HFF-Myc (cell line): ENCODE measurements around the gene SPTBN1.

Experiments
- DNase-seq: peaks from one replicate; pipeline ENCODE4 v3.0.0-alpha.2; 2011; ENCODE audit warnings: low read depth; ENCODE audit errors: extremely low read depth
- H3K4me3 ChIP-seq: replicated peaks from 2 replicates; pipeline ENCODE4 v1.5.1; 2011; ENCODE audit warnings: low read depth, mild to moderate bottlenecking, control low read depth, low read length
- TF ChIP-seq, protein P1 (sequence below): IDR thresholded peaks from 2 replicates; pipeline ENCODE4 v1.5.1; 2012; ENCODE audit warnings: mild to moderate bottlenecking, low read depth, low read length, control low read depth; ENCODE audit errors: missing control alignments

Gene SPTBN1

DNA sequence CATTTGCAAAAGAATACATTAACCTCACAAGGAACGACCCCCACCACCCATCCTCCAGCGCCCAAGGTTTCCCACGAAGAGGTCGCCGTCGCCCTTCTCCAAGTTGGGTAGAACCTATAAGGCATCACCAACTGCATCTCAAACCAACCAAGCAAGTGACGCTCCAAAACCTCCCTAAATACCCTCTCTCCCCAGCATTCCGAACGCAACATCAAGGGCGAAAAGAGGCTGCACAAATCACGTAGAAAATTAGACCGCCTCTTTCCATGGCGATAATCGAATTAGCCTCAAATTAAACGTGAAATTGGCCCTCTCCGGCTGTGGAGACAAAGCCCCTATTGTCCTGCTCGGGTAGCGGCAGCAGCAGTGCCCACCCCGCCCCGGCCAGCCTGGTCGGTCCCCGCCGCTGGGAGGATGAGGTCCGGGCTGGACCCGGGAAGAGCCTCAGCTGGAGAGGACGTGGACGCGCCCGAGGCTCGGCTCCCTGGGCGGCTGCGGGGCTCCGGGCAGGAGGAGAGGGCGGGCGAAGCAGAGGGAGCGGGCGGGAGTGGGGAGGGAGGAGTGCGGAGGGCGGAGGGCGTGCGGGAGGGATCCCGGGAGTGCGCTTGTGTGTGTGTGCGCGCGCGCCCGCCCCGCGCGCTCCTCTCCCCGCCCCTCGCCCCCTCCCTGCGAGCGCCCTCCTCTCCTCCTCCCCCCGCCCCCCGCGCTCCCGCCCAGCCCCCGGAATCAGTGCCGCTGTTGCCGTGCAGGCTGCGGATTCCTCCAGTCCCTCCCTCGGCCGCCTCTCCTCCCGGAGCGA is at the start of gene SPTBN1:
Gene SPTBN1 (plus strand): TSS at position 765 of the 799 bp plus-strand sequence. CDS start 70,092 bp downstream, outside the sequence.
- no peak for DNase-seq
- peak within 1 kb of the TSS; percentile 79 for H3K4me3 ChIP-seq
- TF ChIP-seq, protein P1, sequence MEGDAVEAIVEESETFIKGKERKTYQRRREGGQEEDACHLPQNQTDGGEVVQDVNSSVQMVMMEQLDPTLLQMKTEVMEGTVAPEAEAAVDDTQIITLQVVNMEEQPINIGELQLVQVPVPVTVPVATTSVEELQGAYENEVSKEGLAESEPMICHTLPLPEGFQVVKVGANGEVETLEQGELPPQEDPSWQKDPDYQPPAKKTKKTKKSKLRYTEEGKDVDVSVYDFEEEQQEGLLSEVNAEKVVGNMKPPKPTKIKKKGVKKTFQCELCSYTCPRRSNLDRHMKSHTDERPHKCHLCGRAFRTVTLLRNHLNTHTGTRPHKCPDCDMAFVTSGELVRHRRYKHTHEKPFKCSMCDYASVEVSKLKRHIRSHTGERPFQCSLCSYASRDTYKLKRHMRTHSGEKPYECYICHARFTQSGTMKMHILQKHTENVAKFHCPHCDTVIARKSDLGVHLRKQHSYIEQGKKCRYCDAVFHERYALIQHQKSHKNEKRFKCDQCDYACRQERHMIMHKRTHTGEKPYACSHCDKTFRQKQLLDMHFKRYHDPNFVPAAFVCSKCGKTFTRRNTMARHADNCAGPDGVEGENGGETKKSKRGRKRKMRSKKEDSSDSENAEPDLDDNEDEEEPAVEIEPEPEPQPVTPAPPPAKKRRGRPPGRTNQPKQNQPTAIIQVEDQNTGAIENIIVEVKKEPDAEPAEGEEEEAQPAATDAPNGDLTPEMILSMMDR = no peak

DNA sequence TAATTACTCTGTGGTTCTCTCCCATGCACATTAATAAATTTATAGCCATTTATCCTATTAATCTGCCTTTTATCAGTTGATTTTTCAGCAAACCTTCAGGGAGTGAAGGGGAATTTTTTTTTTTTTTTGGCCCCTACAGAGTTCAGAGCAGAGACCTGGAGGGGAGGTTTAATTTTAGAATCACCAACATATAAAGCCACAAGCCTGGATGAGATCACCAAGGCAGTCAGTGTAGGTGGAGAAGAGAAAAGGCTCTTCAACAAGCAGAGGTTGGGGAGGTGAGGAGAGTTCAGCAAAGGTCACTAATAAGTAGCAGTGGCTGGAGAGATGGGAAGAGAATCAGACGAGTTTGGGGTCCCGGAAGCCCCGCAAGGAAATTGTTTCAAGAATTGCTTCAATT is 48.4 kb upstream of the SPTBN1 start:
- H3K4me3 ChIP-seq = no peak overlapping the region
- TF ChIP-seq, protein P1 = no peak
- no peak for DNase-seq

DNA sequence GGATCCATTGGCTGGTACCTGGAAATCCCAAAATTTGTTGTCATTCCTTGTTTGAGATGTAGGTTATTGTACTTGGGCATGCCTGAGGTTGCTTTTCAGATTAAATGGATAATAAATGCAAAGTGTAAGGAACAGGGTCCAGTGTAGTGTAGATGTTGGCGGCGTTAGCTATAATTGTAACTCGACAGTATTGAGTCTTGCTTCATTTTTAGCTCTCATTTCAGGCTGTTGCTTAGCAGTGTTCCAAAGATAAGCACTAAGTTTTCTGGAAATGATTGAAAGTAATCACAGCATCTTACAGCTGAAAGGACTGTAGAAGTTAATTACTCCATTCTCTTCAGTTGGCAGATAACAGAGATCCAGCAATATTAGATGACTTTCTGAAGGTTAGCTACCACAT is 47.8 kb upstream of the SPTBN1 start:
- DNase-seq = no peak
- H3K4me3 ChIP-seq = no peak overlapping the region
- TF ChIP-seq, protein P1 = no peak

DNA sequence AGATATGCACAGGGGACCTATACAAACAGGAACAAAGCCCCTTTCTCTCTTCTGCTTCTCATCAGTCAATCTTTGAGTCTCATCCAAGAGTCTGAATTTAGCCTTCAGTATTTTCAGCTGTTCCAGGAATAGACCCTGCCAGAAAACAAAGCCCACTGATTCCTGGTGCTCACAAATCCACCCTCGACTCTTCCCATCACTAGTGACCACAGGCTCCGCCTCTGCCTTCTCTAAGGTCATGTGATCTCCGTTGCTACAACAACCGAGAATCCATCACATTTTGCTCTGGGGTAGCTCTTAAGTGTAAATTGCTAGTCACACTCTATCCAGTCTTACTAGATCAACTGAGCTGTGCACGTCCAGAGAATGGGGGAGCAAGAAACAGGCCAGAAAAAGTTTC is 46.4 kb upstream of the SPTBN1 start:
- TF ChIP-seq, protein P1 = no peak
- no peak overlapping the region for H3K4me3 ChIP-seq
- DNase-seq = no peak

DNA sequence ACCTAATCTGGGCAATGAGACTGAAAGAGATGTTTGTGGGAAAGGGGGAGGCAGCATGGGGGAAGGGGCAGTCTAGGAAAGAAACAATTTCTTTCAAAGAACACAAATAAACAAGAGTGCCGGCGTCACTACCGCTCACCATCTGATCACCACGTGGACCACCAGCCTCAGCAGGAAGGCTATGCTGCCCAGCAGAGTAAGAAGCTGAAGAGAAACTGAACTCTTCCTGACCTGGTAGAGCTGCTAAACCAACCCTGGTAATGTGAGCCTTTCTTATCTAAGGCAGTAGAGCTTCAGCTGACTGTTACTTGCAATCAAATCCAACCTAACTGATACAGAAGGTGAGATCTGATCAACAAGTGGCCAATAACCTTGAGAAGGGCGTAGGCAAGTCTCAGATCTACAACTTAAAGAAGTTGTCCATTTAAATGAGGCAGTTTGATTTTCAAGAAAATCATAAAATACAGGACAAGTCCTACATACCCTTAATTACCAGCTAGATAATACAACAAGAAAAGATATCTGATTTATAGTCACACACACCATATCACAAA is 44.2 kb upstream of the SPTBN1 start:
- TF ChIP-seq, protein P1 = no peak
- no peak overlapping the region for H3K4me3 ChIP-seq
- peak; percentile 38 for DNase-seq

DNA sequence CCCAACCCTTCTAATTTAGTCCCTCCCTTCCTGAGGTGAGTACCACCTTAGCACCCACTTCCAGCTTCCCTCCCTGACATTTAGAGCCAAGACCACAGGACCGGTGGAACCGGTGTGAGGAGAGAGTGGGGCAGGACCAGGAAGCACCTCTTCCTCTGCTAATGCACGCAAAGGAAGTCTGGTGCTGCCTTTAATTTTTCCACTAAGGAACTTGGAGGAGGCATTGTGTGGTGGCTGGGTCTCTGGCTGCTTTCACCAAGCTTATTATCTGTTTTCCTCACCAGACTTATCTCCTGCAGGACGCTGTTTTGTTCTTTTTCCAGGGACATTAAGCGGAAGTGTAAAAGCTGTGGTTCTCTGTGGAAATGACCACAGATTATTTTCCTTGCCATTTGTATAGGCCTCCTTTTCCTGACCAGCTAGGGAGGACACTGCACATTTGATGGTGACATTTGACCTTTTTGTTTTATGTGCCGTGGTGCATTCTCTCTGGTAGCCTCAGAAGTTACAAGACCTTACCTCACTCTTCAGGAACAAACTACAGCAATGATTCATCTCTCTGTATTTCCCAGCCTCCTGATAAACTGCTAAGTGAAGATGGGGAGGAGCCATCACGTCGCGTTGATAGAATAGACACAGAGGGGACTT is 39.8 kb upstream of the SPTBN1 start:
- TF ChIP-seq, protein P1 = no peak
- H3K4me3 ChIP-seq = no peak overlapping the region
- no peak for DNase-seq
